Kidney glomerular epithelial cell (primary cell): ENCODE results near the gene IFI6.

Experiments
- DNase-seq: peaks from one replicate; lab custom pipeline; 2025; lab: John Stamatoyannopoulos, UW

The IFI6 gene

GRCh38 chr1:27672750-27673112 lies 739 bp upstream of the IFI6 start:
- peak; percentile 21 for DNase-seq

- DNase-seq = no peak
Measured at GRCh38 chr1:27669876-27670275, 2.1 kb downstream of the IFI6 start.

DNA sequence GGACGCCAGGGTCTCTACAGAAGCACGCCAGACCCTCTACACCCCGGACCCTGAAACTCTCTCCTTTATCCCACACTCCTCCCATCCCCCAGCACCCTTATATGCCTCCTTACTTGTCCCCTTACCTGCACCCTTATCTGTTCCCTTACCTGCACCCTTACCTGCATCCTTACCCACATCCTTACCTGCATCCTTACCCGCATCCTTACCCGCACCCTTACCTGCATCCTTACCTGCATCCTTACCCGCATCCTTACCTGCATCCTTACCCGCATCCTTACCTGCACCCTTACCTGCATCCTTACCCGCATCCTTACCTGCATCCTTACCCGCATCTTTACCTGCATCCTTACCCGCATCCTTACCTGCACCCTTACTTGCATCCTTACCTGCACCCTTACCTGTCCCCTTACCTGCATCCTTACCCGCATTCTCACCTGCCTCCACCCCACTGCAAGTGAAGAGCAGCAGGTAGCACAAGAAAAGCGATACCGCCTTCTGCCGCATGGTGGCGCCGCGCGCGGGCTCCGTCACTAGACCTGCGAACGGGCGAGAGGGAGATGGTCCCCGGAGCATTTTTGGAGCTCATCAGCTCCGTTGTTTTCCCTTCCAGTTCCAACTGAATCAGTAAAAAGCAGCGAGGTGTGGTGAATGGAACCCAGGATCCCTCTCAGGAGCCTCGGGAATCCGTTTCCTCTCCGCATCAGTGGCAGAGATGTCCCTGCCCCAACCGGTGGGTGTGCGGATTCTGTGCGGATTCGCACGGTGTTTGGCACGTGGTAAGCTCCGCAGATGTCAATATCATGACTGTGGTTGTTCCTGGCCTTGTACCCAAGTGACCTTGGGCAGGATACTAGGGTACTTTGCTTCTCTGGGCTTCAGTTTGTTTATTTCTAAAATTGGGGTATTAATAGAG lies 2.9 kb downstream of the IFI6 start:
- peak; percentile 52 for DNase-seq

GRCh38 chr1:27668121-27668807 lies 3.7 kb downstream of the IFI6 start:
- DNase-seq = no peak

DNA sequence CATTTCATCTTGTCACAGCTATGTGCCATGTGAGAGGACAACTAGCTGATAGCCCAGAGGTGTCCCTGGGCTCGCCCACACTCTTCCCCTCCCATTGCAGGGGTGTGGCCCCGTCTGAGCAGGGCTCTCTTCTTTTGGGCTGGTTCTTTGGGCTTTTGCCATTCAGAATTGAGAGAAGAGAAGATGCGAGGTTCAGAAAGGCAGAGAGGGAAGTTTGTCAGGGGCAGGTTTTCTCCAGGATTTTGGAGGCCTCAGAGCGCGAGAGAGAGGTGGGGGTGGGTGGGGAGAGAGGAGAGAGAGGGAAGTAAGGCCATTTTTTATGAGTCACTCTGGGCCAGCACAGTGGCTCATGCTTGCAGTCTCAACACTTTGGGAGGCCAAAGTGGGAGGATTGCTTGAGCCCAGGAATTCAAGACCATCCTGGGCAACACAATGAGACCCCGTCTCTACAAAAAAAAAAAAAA lies 5.2 kb downstream of the IFI6 start:
- DNase-seq = no peak

- DNase-seq = no peak
Measured at GRCh38 chr1:27666294-27666693, 5.7 kb downstream of the IFI6 start.

GRCh38 chr1:27665016-27665651 lies 6.9 kb downstream of the IFI6 start:
- DNase-seq = no peak

DNA sequence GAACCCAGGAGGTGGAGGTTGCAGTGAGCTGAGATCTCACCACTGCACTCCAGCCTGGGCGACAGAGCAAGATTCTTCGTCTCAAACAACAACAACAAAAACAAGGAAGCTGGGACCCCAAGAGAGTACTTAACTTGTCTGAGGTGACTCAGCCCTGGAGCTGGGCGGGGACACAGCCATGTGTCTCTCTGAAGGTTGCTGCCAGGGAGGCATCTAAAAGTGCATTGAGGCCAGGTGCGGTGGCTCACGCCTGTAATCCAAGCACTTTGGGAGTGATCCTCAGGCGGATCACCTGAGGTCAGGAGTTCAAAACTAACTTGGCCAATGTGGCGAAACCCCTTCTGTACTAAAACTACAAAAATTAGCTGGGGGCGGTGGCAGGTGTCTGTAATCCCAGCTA lies 7.7 kb downstream of the IFI6 start:
- no peak for DNase-seq

- DNase-seq = peak; percentile 74
Measured at GRCh38 chr1:27662707-27663393, 9.1 kb downstream of the IFI6 start.

DNA sequence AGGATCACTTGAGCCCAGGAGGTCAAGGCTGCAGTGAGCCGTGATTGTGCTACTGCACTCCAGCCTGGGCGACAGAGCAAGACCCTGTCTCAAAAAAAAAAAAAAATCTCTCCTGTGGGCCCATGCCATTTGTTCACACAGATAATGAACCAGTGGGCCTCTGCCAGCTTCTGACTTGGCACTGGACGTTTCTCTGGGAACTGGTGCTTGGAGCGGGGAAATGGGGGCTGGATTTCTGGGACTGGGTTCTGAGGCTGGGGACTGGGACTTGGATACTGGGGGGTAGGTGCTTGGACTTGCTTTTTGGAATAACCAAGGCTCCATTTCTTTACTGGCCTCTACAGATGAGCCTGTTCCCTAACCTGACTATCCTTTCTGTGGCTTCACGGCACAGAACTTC lies 9.7 kb downstream of the IFI6 start:
- no peak for DNase-seq

GRCh38 chr1:27661412-27662075 lies 10.4 kb downstream of the IFI6 start:
- DNase-seq = no peak

- no peak for DNase-seq
Measured at GRCh38 chr1:27660300-27660835, 11.6 kb downstream of the IFI6 start.

- peak; percentile 57 for DNase-seq
Measured at GRCh38 chr1:27659497-27660299, 12.3 kb downstream of the IFI6 start.

DNA sequence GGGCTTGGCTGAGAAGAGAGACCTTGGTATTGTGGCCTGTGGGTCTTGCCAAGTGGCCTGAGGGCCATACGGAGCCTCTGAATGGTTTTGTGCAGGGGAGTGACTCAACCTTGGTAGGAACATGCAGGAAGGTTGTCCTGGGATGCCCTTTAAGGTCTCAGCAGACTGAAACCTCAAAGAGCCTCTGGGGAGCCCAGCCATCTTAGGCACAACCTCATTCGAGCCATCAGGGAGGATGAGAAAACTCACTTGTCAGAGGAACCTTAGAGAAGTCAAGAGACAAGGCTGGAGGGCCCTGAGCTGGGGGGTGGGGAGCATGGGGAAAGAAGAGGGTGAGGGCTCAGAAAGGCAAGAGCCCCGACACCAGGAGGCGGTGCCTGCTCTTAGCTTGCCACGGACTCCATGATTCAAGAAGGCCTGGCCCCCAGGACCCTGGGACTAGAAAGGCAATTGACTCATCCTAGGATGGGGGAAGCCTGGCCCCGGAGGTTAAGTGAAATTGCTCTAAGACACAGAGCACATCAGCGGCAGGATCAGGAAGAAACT lies 13.0 kb downstream of the IFI6 start:
- no peak for DNase-seq

- peak; percentile 2 for DNase-seq
Measured at GRCh38 chr1:27656157-27656893, 15.7 kb downstream of the IFI6 start.

DNA sequence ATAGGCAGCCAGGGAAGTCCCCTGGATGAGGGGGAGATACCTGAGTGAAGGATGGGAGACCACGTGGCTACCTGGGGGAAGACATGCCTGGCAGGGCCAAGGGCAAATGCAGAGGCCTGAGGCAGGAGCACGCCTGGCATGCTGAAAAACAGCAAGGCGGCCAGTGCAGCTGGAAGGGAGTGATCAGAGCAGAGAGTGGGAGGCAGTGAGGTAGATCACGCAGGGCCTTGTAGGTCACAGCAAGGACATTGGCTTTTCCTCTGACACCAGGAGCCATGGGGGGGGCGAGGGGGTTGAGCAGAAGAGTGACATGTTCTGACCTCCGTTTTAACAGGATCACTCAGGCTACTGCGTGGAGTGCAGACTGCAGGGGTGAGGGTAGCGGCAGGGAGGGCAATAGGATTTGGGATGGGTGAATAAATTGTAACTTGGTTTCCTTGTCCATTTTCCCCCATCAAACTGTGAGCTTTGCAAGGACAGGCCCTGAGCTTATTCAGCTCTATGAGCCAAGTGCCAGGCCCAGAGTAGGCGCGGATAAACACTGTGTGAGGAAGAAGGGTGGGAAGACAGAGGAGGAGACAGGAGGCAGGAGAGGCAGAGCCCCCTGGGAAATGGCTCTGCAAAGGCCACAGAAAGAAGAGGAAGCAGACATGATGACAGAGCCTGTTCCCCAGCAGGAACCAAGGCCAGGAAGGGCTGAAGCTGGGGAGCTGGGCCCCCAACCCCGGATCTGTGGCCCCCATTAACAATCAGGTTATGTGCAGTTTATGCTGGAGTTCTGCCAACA lies 16.6 kb downstream of the IFI6 start:
- DNase-seq = no peak

- no peak for DNase-seq
Measured at GRCh38 chr1:27652111-27652864, 19.7 kb downstream of the IFI6 start.
